Neural cell (in vitro differentiated cells): ENCODE measurements around the gene SLAMF6. TPM values are rescaled to one million over a fixed set of nuclear protein-coding genes. Genes with fewer than 3 reads are reported as not detected.

Source experiments
- H2AFZ ChIP-seq: fragments of 200-600, 300-800 bp; sonication (generic), shearing (Covaris generic); 2 replicates; pipeline ENCODE4 v1.6.0; 2014; ENCODE audit warnings: low read depth, mild to moderate bottlenecking, antibody characterized with exemption, low read length, moderate library complexity
- H3F3A ChIP-seq: fragments of 200-600 bp; shearing (Covaris generic); 2 replicates; pipeline ENCODE4 v1.6.1; 2016; ENCODE audit warnings: mild to moderate bottlenecking, moderate library complexity, mixed read lengths, antibody characterized with exemption, low read length; ENCODE audit not compliant: insufficient read depth, poor library complexity, severe bottlenecking
- H3K27ac ChIP-seq: fragments of 200-600, 300-800 bp; sonication (generic), shearing (Covaris generic); 2 replicates; pipeline ENCODE4 v1.5.1; 2014; ENCODE audit warnings: mild to moderate bottlenecking, low read length, moderate library complexity
- H3K27me3 ChIP-seq: fragments of 300-800, 200-600 bp; sonication (generic), shearing (Covaris generic); 2 replicates; pipeline ENCODE4 v1.6.0; 2014; ENCODE audit warnings: mild to moderate bottlenecking, low read depth, low read length, moderate library complexity; ENCODE audit not compliant: insufficient read depth
- H3K36me3 ChIP-seq: fragments of 300-800, 200-600 bp; sonication (generic), shearing (Covaris generic); 2 replicates; pipeline ENCODE4 v1.5.1; 2014; ENCODE audit warnings: mild to moderate bottlenecking, antibody characterized with exemption, low read length, moderate library complexity; ENCODE audit not compliant: insufficient read depth
- H3K4me2 ChIP-seq: fragments of 300-800, 200-600 bp; sonication (generic), shearing (Covaris generic); 2 replicates; pipeline ENCODE4 v1.6.0; 2014; ENCODE audit warnings: mild to moderate bottlenecking, low read length
- H3K4me3 ChIP-seq: fragments of 300-800, 200-600 bp; sonication (generic), shearing (Covaris generic); 2 replicates; pipeline ENCODE4 v1.5.1; 2014; ENCODE audit warnings: mild to moderate bottlenecking, low read length, moderate library complexity
- H3K79me2 ChIP-seq: fragments of 200-600 bp; shearing (Covaris generic); replicated peaks from 2 replicates; pipeline ENCODE4 v1.6.0; 2014; ENCODE audit warnings: mild to moderate bottlenecking, low read length, moderate library complexity; ENCODE audit not compliant: insufficient read depth
- H3K9ac ChIP-seq: fragments of 300-800, 200-600 bp; sonication (generic), shearing (Covaris generic); 2 replicates; pipeline ENCODE4 v1.6.1; 2016; ENCODE audit warnings: mild to moderate bottlenecking, low read length, mixed read lengths
- H3K9me2 ChIP-seq: fragments of 200-600 bp; shearing (Covaris generic); 2 replicates; pipeline ENCODE4 v1.6.1; 2016; ENCODE audit warnings: mild to moderate bottlenecking, low read length, mixed read lengths; ENCODE audit not compliant: insufficient read depth
- H3K9me3 ChIP-seq: fragments of 200-600, 300-800 bp; sonication (generic), shearing (Covaris generic); 2 replicates; pipeline ENCODE4 v1.6.1; 2016; ENCODE audit warnings: mild to moderate bottlenecking, mixed run types, low read length, moderate library complexity, mixed read lengths
- H4K20me1 ChIP-seq: fragments of 200-600 bp; shearing (Covaris generic); 2 replicates; pipeline ENCODE4 v1.6.1; 2016; ENCODE audit warnings: mild to moderate bottlenecking, mixed run types; ENCODE audit not compliant: insufficient read depth
- CTCF ChIP-seq: fragments of 450-650 bp; IDR thresholded peaks from 2 replicates; pipeline ENCODE4 v1.5.1; 2014; ENCODE audit warnings: antibody characterized with exemption, mild to moderate bottlenecking, moderate library complexity; ENCODE audit not compliant: poor library complexity, severe bottlenecking
- EP300 ChIP-seq: fragments of 450-650 bp; conservative IDR thresholded peaks from 2 replicates; pipeline ENCODE4 v1.6.1; 2014; ENCODE audit warnings: antibody characterized with exemption, mild to moderate bottlenecking, moderate library complexity; ENCODE audit not compliant: poor library complexity, severe bottlenecking
- EZH2 ChIP-seq: fragments of 200-600, 300-800 bp; shearing (Covaris generic), sonication (generic); IDR thresholded peaks from 2 replicates; pipeline ENCODE4 v1.6.1; 2014; ENCODE audit warnings: antibody characterized with exemption, low read length, borderline replicate concordance, mild to moderate bottlenecking; ENCODE audit not compliant: insufficient read depth, poor library complexity, severe bottlenecking
- MXI1 ChIP-seq: fragments of 450-650 bp; conservative IDR thresholded peaks from 2 replicates; pipeline ENCODE4 v1.6.1; 2014; ENCODE audit warnings: antibody characterized with exemption, mild to moderate bottlenecking; ENCODE audit not compliant: poor library complexity, severe bottlenecking
- POLR2AphosphoS5 ChIP-seq: IDR thresholded peaks from 2 replicates; pipeline ENCODE4 v1.6.1; 2012
- RAD21 ChIP-seq: fragments of 450-650 bp; conservative IDR thresholded peaks from 2 replicates; pipeline ENCODE4 v1.6.1; 2014; ENCODE audit warnings: antibody characterized with exemption, mild to moderate bottlenecking, moderate library complexity
- SMC3 ChIP-seq: fragments of 450-650 bp; conservative IDR thresholded peaks from 2 replicates; pipeline ENCODE4 v1.6.1; 2014; ENCODE audit warnings: antibody characterized with exemption, mild to moderate bottlenecking, moderate library complexity; ENCODE audit not compliant: poor library complexity
- TAF1 ChIP-seq: IDR thresholded peaks from 2 replicates; pipeline ENCODE4 v1.6.1; 2012; ENCODE audit warnings: low read depth
- polyA plus RNA-seq: library from polyadenylated mRNA; depleted of rRNA; stranded (reverse); fragments of >200 nt; gene quantifications from 2 replicates; pipeline ENCODE4 v1.2.3, GENCODE V29; 2014
- TF ChIP-seq, protein P1 (sequence below): IDR thresholded peaks from 2 replicates; pipeline ENCODE4 v1.6.1; 2012; ENCODE audit warnings: borderline replicate concordance

SLAMF6 gene
- polyA plus RNA-seq, 1 donor from 2014 or later = not detected

- H3K4me3 ChIP-seq = no peak overlapping the region
- H3K9me3 ChIP-seq = no peaks in the 10 kb centered on the region
- H3K27me3 ChIP-seq = no peaks in the 10 kb centered on the region
- H3K9me2 ChIP-seq = no peaks in the 10 kb centered on the region
- H3K36me3 ChIP-seq = no peaks in the 10 kb centered on the region
- no peak overlapping the region for H3K27ac ChIP-seq
- H3K9ac ChIP-seq = no peak overlapping the region
- no peaks in the 10 kb centered on the region for H4K20me1 ChIP-seq
- no peaks in the 10 kb centered on the region for H3F3A ChIP-seq
- no peak overlapping the region for H3K4me2 ChIP-seq
- H2AFZ ChIP-seq = no peak overlapping the region
- TF ChIP-seq TAF1 (no peak), SMC3 (no peak), MXI1 (no peak), RAD21 (no peak), POLR2AphosphoS5 (no peak), CTCF (no peak)
- H3K79me2 ChIP-seq = no peaks in the 10 kb centered on the region
Measured at GRCh38 chr1:160546942-160547341, 23.9 kb upstream of the SLAMF6 start.

GRCh38 chr1:160544647-160545046 lies 21.6 kb upstream of the SLAMF6 start:
- no peak overlapping the region for H3K27ac ChIP-seq
- no peaks in the 10 kb centered on the region for H3K36me3 ChIP-seq
- H3K9ac ChIP-seq = no peak overlapping the region
- H3K9me3 ChIP-seq = no peaks in the 10 kb centered on the region
- no peaks in the 10 kb centered on the region for H3K9me2 ChIP-seq
- no peaks in the 10 kb centered on the region for H3K27me3 ChIP-seq
- no peak overlapping the region for H3K4me2 ChIP-seq
- no peak overlapping the region for H3K4me3 ChIP-seq
- no peaks in the 10 kb centered on the region for H3K79me2 ChIP-seq
- H3F3A ChIP-seq = no peaks in the 10 kb centered on the region
- H2AFZ ChIP-seq = no peak overlapping the region
- no peaks in the 10 kb centered on the region for H4K20me1 ChIP-seq
- TF ChIP-seq TAF1 (no peak), CTCF (peak; percentile 22)

- no peak overlapping the region for H2AFZ ChIP-seq
- no peaks in the 10 kb centered on the region for H3K79me2 ChIP-seq
- TF ChIP-seq POLR2AphosphoS5 (no peak), SMC3 (no peak), EP300 (no peak), CTCF (no peak), EZH2 (no peak), RAD21 (no peak), MXI1 (no peak), TAF1 (no peak)
- TF ChIP-seq, protein P1, sequence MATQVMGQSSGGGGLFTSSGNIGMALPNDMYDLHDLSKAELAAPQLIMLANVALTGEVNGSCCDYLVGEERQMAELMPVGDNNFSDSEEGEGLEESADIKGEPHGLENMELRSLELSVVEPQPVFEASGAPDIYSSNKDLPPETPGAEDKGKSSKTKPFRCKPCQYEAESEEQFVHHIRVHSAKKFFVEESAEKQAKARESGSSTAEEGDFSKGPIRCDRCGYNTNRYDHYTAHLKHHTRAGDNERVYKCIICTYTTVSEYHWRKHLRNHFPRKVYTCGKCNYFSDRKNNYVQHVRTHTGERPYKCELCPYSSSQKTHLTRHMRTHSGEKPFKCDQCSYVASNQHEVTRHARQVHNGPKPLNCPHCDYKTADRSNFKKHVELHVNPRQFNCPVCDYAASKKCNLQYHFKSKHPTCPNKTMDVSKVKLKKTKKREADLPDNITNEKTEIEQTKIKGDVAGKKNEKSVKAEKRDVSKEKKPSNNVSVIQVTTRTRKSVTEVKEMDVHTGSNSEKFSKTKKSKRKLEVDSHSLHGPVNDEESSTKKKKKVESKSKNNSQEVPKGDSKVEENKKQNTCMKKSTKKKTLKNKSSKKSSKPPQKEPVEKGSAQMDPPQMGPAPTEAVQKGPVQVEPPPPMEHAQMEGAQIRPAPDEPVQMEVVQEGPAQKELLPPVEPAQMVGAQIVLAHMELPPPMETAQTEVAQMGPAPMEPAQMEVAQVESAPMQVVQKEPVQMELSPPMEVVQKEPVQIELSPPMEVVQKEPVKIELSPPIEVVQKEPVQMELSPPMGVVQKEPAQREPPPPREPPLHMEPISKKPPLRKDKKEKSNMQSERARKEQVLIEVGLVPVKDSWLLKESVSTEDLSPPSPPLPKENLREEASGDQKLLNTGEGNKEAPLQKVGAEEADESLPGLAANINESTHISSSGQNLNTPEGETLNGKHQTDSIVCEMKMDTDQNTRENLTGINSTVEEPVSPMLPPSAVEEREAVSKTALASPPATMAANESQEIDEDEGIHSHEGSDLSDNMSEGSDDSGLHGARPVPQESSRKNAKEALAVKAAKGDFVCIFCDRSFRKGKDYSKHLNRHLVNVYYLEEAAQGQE = no peak
- H3K27me3 ChIP-seq = no peaks in the 10 kb centered on the region
- no peak overlapping the region for H3K4me2 ChIP-seq
- H3K27ac ChIP-seq = no peak overlapping the region
- no peaks in the 10 kb centered on the region for H3K36me3 ChIP-seq
- no peaks in the 10 kb centered on the region for H4K20me1 ChIP-seq
- no peak overlapping the region for H3K4me3 ChIP-seq
- H3K9me2 ChIP-seq = no peaks in the 10 kb centered on the region
- H3K9ac ChIP-seq = no peak overlapping the region
- H3K9me3 ChIP-seq = no peaks in the 10 kb centered on the region
- no peaks in the 10 kb centered on the region for H3F3A ChIP-seq
Measured at GRCh38 chr1:160542303-160542945, 19.4 kb upstream of the SLAMF6 start.
